Calu3 (cell line): ENCODE data around the gene SEMA3B. TPM values are rescaled to one million over a fixed set of nuclear protein-coding genes. Genes with fewer than 3 reads are reported as not detected.

Experiments used
- BruUV-seq: library from RNA; stranded (reverse); fragments of 400-500 nt; replicated peaks from 2 replicates; lab custom pipeline; 2021; lab: Mats Ljungman, UMichigan
- CTCF ChIA-PET: fragments of 300-600 bp; sonication (Branson Sonifier 250); formaldehyde crosslinking; loops from one replicate; lab custom pipeline; 2022; ENCODE audit warnings: antibody characterized with exemption; lab: Charles Lee
- DNase-seq: peaks from one replicate; pipeline ENCODE4 v3.0.0; 2022
- H3K27ac Mint-ChIP-seq: one replicate; pipeline ENCODE4 v1.8.0; 2022; ENCODE audit warnings: mixed read lengths; ENCODE audit not compliant: unreplicated experiment
- H3K27me3 Mint-ChIP-seq: one replicate; pipeline ENCODE4 v1.8.0; 2022; ENCODE audit warnings: mixed read lengths; ENCODE audit not compliant: unreplicated experiment
- H3K36me3 Mint-ChIP-seq: one replicate; pipeline ENCODE4 v1.8.0; 2022; ENCODE audit warnings: mild to moderate bottlenecking, moderate library complexity, mixed read lengths; ENCODE audit not compliant: insufficient read depth, unreplicated experiment
- H3K4me1 Mint-ChIP-seq: one replicate; pipeline ENCODE4 v1.8.0; 2022; ENCODE audit warnings: mild to moderate bottlenecking, low read depth, mixed read lengths; ENCODE audit not compliant: unreplicated experiment
- H3K4me3 Mint-ChIP-seq: one replicate; pipeline ENCODE4 v1.8.0; 2022; ENCODE audit warnings: mild to moderate bottlenecking, low read depth, moderate library complexity, mixed read lengths; ENCODE audit not compliant: unreplicated experiment
- H3K9me3 Mint-ChIP-seq: one replicate; pipeline ENCODE4 v1.8.0; 2022; ENCODE audit warnings: low read depth, mixed read lengths; ENCODE audit not compliant: unreplicated experiment
- CTCF ChIP-seq: fragments of 200-600 bp; IDR thresholded peaks from one replicate; pipeline ENCODE4 v1.8.0; 2022; ENCODE audit warnings: antibody characterized with exemption; ENCODE audit not compliant: unreplicated experiment
- intact Hi-C: fragments of 100-400 bp; cut with micrococcal nuclease; formaldehyde crosslinking; loops from one replicate; pipeline ENCODE4 v1.10.0; 2022; ENCODE audit not compliant: unreplicated experiment
- total RNA-seq: library from RNA; stranded (reverse); gene quantifications from 2 replicates; pipeline ENCODE4 v1.2.3, GENCODE V29; 2022

The SEMA3B gene
- total RNA-seq, 1 experiment from 2014 or later, result 20.3 TPM

- CTCF ChIA-PET, result no interaction called here
- Mint-ChIP-seq H3K9me3 (no peaks in the 10 kb centered on the region), H3K4me1 (peaks cover 29% of the 10 kb centered on the region), H3K36me3 (peaks cover 42% of the 10 kb centered on the region), H3K27ac (peak overlapping the region; percentile 54), H3K4me3 (no peak overlapping the region), H3K27me3 (no peaks in the 10 kb centered on the region)
- intact Hi-C loops, result no loop called here
- TF ChIP-seq CTCF, result no peak
- BruUV-seq, result no TSS peak
- DNase-seq, result no peak
Measured at GRCh38 chr3:50262778-50263177, 6.2 kb upstream of the SEMA3B start.

- no peak for DNase-seq
- Mint-ChIP-seq H3K4me1 (peaks cover 39% of the 10 kb centered on the region), H3K4me3 (no peak overlapping the region), H3K9me3 (no peaks in the 10 kb centered on the region), H3K27ac (peak overlapping the region; percentile 54), H3K27me3 (no peaks in the 10 kb centered on the region), H3K36me3 (peaks cover 40% of the 10 kb centered on the region)
- CTCF ChIA-PET, result interaction anchor here (0.8 to 1.6 kb wide), 6 partner anchors 17 to 73 kb away, joined by 3 to 6 read pairs (median 4); partner anchors contain the start of gene GNAI2
- intact Hi-C loops, result no loop called here
- no TSS peak for BruUV-seq
- TF ChIP-seq CTCF, result no peak
Measured at GRCh38 chr3:50263478-50264382, 5.2 kb upstream of the SEMA3B start.

GRCh38 chr3:50264383-50264963, 4.5 kb upstream of the SEMA3B start:
- intact Hi-C loops, result no loop called here
- CTCF ChIA-PET, result interaction anchor here (0.7 to 1.6 kb wide), 9 partner anchors 18 to 106 kb away, joined by 3 to 6 read pairs (median 3); partner anchors contain the start of gene GNAI2
- Mint-ChIP-seq H3K4me1 (peaks cover 46% of the 10 kb centered on the region), H3K9me3 (no peaks in the 10 kb centered on the region), H3K4me3 (no peak overlapping the region), H3K36me3 (peaks cover 41% of the 10 kb centered on the region), H3K27me3 (no peaks in the 10 kb centered on the region), H3K27ac (peak overlapping the region; percentile 83)
- BruUV-seq, result no TSS peak
- DNase-seq, result peak; percentile 60
- no peak for TF ChIP-seq CTCF

GRCh38 chr3:50264964-50265485, 3.9 kb upstream of the SEMA3B start:
- no peaks in the 10 kb centered on the region for H3K27me3 Mint-ChIP-seq
- intact Hi-C loops, result no loop called here
- TF ChIP-seq CTCF, result no peak
- no TSS peak for BruUV-seq
- peaks cover 41% of the 10 kb centered on the region for H3K36me3 Mint-ChIP-seq
- H3K4me3 Mint-ChIP-seq, result no peak overlapping the region
- CTCF ChIA-PET, result interaction anchor here (0.7 to 1.6 kb wide), 8 partner anchors 18 to 106 kb away, joined by 3 to 6 read pairs (median 4); partner anchors contain the start of gene GNAI2
- no peaks in the 10 kb centered on the region for H3K9me3 Mint-ChIP-seq
- peaks cover 52% of the 10 kb centered on the region for H3K4me1 Mint-ChIP-seq
- peak; percentile 50 for DNase-seq
- H3K27ac Mint-ChIP-seq, result peak overlapping the region; percentile 83
